ENCODE data around the gene CNTRL.

Gene CNTRL

GRCh38 chr9:121183666-121184423 lies 109.1 kb downstream of the CNTRL start:
- DNase-seq: no peak

- no peak for DNase-seq
Measured at GRCh38 chr9:121184463-121184862, 109.7 kb downstream of the CNTRL start.

- no peak for DNase-seq
Measured at GRCh38 chr9:121185178-121185745, 110.5 kb downstream of the CNTRL start.

- no peak for DNase-seq
Measured at GRCh38 chr9:121185774-121186403, 111.1 kb downstream of the CNTRL start.

- DNase-seq: no peak
Measured at GRCh38 chr9:121187636-121188305, 113.0 kb downstream of the CNTRL start.

- no peak for DNase-seq
Measured at GRCh38 chr9:121189006-121189405, 114.3 kb downstream of the CNTRL start.

- no peak for DNase-seq
Measured at GRCh38 chr9:121189660-121190059, 114.9 kb downstream of the CNTRL start.

GRCh38 chr9:121191235-121191634 lies 116.5 kb downstream of the CNTRL start:
- no peak for DNase-seq

- no peak for DNase-seq
Measured at GRCh38 chr9:121192518-121192917, 117.8 kb downstream of the CNTRL start.

GRCh38 chr9:121192959-121193640 lies 118.3 kb downstream of the CNTRL start:
- DNase-seq: no peak

- DNase-seq: no peak
Measured at GRCh38 chr9:121194730-121195129, 120.0 kb downstream of the CNTRL start.

- no peak for DNase-seq
Measured at GRCh38 chr9:121196389-121196788, 121.6 kb downstream of the CNTRL start.

- DNase-seq: no peak
Measured at GRCh38 chr9:121197132-121197531, 122.4 kb downstream of the CNTRL start.

- DNase-seq: no peak
Measured at GRCh38 chr9:121198512-121199042, 123.8 kb downstream of the CNTRL start.

GRCh38 chr9:121199921-121200320 lies 125.2 kb downstream of the CNTRL start:
- DNase-seq: no peak

GRCh38 chr9:121200356-121200755 lies 125.6 kb downstream of the CNTRL start:
- DNase-seq: no peak

GRCh38 chr9:121201045-121201737 lies 126.4 kb downstream of the CNTRL start:
- DNase-seq: peak; percentile 50 to 57

- peak; percentile 100 for DNase-seq
Measured at GRCh38 chr9:121201738-121202533, 127.2 kb downstream of the CNTRL start, which contains the start of gene RAB14. TSS of gene RAB14 (minus strand) at chr9:121201869. CDS start at chr9:121193412, 8,457 bp downstream.

GRCh38 chr9:121204121-121204520 lies 129.4 kb downstream of the CNTRL start:
- DNase-seq: no peak

GRCh38 chr9:121204611-121205010 lies 129.9 kb downstream of the CNTRL start:
- no peak for DNase-seq
